Activated CD4-positive, alpha-beta T cell treated with anti-CD3 and anti-CD28 coated beads, Interleukin-2, amount 50 U/mL, for 4 hours (primary cell): ENCODE data around the gene ALG2.

Experiments
- DNase-seq, 2 experiments: peaks; one replicate each; pipeline ENCODE4 v3.0.0-alpha.2; 2020

ALG2 gene

DNA sequence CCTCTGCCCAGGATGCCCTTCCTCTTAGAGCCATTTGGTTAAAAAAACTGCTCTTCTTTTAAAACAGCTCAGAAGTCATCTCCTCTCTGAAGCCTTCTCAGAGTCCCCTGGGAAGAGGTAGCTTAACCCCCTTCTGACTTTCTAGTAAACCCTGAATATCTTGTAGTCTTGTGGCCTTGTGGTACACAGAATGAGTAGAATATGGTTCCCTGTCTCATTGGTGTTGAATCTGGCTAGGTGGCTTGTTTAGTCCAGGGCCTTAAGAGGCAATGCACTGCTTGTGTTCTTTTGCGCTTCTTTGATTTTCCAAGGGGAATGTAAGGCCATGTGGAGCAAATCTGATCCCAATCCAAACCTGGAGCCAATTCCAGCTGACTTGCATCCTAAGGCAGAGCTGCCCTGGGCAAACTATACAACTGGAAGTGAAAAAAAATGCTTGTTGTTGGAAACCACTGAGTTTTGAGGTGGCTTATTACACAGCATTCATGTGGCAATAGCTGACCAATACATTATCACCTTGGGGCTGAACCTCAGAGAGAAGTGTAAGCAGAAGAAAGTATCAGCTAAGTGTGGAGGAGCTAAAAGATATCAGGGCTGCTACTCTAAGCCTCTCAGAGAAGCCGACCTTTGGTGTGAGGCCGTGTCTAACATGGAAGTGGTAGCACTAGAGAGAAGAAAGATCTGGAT lies 31.0 kb downstream of the ALG2 start:
- no peak for DNase-seq

DNA sequence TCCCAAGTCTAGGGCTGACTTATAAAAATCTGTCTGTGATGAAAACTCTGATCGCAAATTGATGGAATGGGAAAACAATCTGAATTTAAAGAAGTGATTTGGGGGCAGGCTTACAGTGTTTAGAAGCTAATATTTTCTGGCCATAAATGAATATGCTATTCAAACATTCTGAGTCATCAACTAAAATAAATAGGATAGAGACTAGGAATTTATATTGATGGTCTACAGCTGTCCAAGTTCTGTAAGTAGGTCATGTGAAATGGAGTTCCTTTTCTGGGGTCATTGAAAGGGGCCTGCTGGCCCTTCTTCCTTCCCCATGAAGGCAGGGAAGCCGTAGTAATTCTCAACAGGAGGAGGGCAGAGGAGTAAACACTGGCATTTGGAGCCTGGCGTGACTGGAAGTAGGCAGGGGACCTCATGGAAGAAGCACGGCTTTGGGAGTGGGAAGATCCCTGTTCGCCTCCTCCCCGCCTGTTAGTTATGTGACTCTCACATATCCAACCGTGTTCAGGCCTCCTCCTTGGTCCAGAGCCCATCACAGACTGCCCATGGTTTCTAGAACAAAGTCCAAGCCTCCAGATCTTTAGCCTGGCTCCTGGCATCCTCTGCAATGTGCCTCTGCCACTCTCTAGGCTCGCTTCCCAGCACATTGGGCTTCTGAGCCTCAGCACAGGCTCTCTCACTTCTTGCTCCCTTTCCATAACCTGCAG lies 31.7 kb downstream of the ALG2 start:
- DNase-seq: no peak

DNA sequence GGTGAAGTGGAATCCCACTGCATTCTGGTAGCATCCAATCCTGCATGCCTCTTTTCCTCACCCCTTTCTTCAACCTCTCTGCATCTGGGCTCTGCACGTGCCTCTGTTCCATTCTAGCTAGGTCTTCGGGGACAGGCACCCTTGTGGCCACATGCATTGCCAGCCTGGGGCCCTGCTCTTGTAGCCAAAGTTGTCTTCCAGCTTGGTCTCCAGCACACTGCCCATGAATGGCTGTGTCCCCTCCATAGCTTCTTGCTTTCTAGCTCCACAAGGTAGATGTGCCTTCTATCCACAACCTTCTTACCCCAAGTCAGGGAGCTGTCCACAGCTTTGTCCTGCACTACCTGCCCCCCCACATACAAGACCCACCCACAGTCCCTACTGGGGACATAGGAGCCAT lies 32.6 kb downstream of the ALG2 start:
- no peak for DNase-seq

DNA sequence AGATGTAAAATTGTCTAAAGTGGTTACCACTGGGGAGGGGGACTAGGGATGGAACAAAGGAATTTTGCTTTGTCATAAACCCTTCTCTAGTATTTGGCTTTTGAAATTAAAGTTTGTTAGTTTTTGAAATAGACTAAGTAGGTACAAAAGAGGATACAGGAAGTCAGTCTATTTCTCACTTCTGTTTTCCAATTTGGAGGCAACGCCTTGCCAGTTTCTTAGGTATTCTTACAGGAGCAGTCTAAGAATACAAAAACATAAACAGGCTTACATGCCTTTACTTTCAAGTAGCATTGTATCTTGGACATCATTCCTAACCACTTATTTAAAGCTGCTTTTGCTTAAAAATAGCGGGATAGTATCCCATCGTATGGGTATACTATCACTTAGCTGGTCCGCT lies 34.4 kb downstream of the ALG2 start:
- no peak for DNase-seq

DNA sequence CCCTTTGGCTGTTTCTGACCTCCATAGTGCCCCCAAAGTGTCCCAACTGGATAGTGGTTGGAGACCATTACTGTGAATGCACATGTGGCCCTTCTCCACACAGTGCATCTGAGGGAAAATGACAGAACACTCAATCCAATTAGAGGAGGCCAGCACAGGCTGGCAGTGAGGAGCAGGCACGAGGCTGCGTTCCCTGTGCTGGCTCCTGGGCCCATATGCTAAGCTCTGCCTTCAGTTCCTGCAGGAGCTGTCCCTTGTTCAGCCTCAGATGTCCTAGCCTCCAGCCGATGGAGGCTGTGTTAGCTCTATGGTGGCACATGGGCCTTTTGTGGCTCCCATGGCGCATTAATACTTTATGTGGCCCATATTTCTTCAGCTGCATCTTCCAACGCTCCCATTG lies 35.8 kb downstream of the ALG2 start:
- DNase-seq: no peak

DNA sequence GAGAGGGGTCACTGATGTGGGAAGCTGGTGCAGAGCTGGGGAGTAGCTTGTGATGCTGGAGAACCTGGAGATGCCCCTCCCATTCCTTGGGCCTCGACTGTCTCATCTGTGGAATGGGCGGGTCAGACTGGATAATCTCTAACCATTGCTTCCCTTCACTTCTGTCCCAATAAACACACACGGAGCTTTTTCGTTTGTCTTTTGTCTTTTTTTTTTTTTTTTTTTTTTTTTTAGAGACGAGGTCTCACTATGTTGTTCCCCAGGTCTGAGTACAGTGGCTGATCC lies 36.5 kb downstream of the ALG2 start:
- no peak for DNase-seq

DNA sequence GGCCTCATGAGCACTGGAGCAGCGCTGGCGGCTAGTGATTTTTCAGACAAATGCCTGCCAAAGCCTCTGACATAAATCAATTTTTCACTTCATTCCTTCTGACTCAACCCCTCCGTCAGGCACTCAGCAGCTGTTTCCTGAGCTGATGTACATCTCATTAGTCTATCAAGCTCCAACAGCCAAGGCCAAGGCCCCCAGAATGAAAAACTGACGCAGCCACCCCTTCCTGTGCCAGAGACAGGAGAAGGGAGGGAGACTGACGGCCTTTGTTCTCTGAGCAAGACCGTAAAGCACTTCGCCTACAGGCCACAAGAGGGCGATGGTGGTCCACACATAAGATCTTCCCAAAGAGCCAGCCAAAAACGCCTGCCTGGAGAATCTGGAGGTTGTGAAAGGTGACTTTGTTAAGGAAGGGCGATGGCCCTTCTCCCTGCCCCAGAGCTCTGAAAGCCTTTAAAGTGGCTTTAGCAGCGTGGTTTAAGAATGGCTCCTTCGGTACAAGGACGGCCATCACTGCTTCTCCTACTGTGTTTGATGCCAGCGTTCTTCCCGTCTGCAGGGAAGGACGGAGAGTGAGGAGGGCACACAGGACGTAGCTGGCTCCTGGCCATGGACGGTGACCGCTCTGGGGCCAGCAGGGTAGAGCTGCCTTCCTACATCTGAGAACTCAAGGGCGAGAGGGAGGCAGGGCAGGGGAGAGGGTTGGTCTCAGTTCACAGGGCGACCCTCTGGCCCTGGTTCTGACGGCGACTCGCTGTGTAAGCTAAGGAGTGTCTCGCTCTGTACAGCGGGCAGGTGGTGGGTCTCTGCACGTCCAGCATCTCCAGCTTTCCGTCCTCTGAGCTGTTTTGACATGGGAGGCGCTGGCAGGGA lies 37.0 kb downstream of the ALG2 start:
- DNase-seq: peak; percentile 68 to 69

DNA sequence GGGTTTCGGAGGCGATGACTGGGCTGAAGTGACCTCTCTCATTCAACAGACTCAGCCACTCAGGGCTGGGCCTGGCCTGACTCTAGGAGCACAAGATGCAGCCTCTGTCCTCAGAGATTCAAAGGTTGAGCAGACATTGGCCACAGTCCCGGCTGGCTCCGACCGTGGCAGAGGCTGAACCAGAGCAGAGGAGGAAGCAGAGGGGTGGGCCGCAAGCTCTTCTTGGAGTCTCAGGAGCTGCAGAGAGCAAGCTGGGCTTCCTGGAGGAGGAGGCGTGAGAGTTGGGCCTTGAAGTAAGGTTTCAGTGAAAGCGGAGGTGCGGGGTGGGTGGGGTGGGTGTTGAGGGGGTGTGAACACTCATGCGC lies 37.6 kb downstream of the ALG2 start:
- DNase-seq: no peak

DNA sequence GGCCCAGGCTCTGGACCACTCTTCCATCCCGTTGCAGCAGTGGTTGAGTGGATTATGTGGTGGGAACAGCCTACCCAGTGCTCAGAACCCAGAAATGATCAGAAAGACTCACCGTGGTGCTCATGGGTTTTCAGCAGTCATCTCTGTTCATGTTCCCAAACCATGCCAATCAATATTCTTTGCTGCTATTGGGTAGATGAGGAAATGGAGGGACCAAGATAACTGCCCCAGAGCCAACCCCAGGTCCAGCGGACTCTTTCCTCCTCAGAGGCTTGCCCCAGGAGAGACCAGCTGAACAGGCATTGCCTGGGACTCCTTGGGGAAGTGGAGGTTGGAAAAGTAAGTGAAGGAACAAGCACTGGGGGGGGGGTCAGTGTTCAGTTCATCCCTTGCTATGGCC lies 38.1 kb downstream of the ALG2 start:
- no peak for DNase-seq

DNA sequence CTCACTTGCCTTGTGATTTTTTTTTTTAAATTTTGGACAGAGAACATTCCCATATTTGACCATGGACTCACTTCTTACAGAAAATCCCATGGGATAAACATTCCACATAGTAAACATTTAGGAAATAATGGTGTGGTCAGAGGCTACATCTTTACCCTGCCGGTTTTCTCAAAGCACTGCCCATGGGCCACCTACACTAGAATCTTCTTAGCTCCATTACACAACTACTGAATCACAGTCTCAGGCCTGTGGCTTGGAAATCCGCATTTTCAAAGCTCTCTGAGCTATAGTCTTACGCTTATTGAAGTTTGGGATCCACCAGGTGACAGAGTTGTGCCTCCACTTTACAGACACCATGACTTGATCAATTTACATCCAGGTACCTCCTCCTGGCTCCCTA lies 39.4 kb downstream of the ALG2 start:
- no peak for DNase-seq

DNA sequence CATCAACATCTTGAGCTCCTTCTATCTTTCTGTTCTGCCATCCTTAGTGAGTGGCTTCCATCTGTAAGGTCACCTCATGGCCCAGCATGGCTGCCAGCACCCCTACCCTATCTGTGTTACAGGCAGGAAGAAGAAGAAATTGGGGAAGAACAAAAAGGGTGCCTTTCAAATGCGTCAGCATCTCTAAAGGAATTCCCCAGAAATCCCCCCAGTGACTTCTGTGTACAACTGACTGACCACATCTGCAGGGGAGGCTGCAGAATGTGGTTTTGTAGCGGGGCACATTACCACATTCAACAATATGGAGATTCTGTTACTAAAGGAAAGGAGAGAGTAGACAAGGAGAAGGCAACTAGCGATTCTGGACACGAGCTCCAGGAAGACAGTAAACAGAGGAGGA lies 40.1 kb downstream of the ALG2 start:
- DNase-seq: no peak

DNA sequence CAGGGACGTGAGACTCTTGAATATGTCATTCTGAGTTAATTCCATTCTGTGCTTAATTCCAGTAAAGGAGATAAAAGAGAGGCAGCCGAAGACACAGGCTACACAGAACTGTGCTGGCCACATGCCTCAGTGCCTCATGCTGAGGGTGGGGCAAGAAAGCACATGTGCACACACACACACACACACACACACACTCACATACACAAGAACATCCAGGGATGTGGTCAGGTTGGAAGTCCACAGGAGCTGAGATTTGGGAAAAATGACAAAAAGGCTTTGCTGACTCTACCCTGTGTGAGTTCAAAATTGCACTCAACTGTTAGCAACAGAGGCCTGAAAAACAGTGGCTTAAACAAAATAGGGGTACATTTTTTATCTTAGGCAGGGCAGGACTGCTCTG lies 40.5 kb downstream of the ALG2 start:
- no peak for DNase-seq

DNA sequence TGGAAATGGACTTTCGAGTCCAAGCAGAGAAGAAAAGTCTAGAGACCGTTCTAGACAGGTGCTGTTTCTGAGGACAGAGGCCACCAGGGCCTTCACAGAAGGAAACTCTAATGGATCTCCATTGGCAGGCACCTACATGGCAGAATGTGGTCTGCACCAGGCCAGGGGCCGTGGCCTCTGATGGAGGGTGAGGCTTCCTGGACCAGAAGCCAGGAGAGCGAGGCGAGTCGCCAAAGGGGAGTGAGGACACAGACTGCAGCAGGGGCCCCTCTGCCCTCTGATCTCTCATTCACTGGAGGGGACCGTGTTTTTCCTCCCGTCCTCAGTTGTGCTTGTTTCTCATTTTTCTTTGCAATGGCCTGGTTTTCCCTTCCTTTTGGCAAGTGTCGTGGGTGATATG lies 41.1 kb downstream of the ALG2 start:
- no peak for DNase-seq

DNA sequence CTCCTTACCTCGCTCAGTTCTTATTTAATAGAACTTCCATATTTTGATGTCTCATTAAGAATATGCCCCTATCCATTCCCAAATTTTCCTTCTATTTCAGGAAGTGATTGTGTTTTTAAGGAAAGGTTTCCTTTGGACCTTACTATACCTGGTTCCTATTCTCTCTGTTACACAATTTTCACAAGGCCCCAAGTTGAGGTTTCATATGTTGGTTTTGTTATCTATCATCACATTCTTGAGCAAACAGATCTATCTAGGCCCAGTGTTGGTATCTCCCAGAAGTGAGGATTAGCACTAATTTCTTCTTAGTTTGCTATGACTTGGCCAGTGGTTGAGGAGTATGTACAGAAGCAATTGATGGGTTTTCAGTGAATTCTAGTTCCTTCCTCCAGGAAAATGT lies 41.5 kb downstream of the ALG2 start:
- no peak for DNase-seq

DNA sequence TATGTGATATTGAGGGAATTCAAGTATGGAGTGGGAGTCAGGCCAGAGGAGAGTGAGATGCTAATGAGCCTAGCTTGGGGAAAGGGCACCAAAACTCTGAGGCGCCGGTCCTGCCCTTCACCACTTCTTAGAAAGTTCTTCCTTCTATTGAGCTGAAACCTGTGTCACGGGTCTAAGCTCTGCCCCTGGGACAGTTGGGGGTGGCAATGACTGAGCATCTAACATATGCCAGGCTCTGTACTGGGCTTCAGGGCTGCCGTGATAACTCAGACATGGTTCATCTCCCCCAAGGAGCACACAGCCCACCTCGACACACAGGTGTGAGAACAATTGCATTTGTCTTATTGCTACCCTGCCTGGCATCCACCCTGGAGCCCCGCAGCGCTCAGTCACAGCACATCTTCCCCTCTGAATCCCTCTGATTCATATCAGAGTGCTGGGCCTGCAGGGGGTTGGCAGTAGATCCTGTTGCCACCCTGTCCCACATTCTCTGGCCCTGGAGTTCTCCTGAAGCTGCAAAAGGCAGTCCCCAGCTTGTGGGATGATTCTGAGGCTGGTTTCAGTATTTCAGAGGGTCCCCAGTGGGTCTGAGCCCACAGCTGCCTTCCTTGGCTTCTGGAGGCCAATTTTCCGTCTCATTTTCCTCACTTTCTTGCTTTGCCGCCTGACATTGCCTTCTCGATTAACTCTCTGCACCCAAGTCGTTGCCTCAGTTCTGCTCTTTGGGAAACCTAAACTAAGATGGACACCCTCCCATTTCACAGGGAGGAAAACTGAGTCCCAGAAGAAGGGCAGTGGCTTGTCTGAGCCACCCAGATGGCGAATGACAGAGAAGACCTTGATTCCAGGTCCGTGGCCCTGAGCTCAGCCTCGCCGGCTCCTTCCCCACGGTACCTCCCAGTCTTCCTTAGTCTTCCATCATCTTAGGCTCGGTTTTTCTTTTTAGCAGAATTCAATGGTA lies 42.5 kb downstream of the ALG2 start:
- no peak for DNase-seq

DNA sequence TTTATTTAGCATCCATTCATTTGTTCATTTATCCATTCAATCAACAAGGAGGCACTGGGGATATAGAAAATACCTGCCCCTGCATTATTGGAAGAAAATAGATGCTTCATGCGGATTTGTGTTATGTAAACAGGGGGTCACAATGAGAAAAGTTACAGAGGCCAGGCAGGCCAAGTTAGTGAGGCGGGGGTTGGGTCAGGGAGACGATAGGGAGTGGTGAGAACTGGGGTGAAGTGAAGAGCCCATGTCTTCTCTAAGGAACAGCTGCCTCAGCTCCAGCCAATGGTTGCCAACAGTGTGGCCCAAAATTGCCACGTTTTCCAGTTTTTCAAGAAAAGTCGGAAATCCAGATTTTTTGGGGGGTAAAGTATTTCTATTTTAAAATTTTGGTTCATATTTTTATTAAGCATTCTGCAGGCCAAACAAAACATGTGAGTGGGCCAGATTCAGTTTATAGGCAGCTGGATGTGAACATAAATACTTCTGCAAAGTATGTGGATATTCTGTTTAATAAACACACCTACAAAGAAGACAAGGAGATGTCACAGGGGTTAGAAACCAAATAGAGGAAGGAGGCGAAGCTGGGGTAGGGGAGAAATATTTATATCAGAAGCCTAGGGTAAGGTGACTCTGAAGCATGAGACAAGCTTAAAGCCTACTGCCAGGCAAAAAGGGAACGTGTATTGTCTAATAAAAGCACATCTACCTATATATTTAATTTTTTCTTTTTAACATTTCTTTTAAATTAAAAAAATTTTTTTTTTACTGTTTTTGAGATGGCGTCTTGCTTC lies 44.0 kb downstream of the ALG2 start:
- no peak for DNase-seq

DNA sequence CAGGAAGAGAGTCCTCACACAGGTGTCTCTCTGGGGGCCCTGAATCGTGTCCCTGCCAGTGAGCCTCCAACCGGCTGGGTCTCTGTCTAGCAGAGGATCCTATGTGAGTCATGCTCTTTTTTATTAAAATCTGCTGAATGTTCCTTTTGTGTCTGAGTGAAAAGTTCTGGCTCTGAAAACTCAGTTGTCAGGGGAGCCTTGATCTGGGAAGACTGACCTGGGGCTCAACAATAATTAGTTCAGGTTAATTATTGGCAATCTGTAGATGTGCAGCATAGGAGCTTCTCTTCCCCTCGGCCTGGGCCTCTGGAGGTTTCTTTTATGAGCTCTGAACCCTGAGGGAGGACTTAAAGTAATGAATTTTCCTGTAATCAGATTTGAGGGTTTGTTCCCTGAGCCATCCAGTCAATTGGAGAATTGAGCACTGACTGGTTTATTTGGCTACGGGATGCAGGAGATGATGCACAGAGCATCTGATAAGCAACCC lies 45.2 kb downstream of the ALG2 start:
- no peak for DNase-seq

DNA sequence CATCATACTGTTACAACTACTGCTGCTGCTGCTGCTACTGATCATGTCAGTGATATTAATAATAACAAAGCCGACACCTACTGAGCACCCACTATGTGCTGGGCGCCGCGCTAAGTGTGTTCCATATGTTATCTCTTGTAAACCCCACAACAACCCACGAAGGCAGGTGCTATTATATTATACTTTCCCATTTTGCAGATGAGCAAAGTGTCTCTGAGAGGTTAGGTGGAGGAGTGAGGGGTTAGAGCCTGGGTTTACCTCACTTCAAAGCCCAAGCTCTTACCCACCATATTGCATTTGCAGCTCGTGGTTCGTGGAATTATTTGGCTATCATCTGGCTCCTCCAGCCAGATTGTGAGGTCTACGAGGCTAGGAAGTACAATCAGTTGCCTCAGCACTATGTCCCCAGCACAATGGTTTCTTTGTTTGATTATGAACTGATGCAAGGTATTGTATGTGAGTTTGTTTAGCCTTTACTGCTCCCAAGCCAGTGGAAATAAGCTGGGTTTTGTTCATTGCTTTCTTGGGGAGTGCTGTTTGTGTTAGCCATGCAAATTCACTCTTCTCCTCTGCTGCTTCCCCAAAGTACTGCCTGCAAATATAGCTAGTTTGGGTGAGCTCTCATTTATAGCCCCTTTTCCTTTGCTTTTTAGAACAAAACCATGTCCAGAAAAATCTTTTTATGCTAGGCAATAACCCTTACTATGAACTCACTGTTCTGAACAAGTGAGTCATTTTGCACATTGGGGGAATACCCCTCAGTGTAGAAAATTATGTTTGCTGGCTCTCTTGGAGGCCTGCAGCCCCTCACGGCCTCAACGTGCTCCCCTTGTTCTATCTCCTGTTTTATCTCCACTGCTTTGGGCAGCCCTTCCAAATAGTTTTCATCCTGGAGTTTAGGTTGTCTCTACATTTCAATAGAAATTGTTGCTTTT lies 47.9 kb downstream of the ALG2 start:
- DNase-seq: no peak

DNA sequence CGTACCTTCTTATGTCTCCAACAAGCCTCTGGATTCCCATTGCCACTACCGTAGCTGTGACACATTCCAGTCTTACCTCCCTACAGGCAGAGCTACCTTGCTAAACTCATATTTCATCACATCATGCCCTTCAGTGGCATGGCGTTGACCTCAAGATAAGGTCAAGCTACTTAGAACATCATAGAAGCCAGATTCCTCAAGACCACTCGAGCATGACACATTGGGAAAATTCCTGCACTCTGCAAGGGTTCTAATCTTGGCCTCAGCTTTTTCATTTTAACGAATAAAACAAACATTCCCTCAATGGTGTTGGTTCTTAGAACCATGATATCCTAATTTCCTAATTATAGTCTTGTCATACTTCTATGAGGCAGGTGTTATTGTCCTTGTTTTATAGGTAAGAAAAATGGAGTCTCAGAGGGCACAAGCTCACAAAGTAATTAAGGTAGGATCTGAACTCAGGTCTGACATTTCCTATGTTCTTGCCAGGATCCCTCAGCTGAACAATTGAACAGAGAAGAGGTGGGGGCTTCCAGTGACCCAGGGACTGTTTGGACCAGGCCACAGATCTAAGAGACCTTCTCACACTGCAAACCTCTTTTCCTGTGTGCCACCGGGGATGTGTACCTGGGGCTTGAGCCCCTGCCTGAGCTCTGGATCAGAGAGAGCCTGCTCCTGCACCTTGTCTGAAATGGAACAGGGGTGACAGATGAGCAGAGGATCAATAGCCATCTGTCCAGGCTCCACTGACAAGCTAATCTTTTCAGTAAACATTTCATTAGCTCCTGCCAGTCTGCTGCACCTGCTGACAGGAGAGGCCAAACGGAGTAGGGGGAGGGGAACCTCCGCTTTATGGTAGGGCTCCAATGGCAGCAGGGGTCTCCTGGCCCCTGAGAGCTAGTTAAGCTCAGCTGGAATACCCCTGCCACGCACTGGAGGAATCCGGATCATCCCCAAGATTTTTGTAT lies 49.3 kb downstream of the ALG2 start:
- no peak for DNase-seq
